IMR-90 (cell line): Measurements from ENCODE around the gene CD207. TPM values are rescaled to one million over a fixed set of nuclear protein-coding genes. Genes with fewer than 3 reads are reported as not detected.

Experiments
- ATAC-seq: fragments of 200-7000 bp; cut with Tn5 transposase; 2 replicates; pipeline ENCODE4 v1.9.1; 2020; ENCODE audit warnings: low read depth, mild to moderate bottlenecking, moderate library complexity
- BruUV-seq: library from RNA; stranded (reverse); fragments of 400-500 nt; replicated peaks from 2 replicates; lab custom pipeline; 2021; lab: Mats Ljungman, UMichigan
- CTCF ChIA-PET: fragments of 300-600 bp; formaldehyde crosslinking; extraction: SDS; loops from one replicate; lab custom pipeline; 2021; ENCODE audit warnings: antibody characterized with exemption; lab: Yijun Ruan, JAX
- POLR2A ChIA-PET: fragments of 300-600 bp; sonication (Branson Sonifier 250); formaldehyde crosslinking; loops from one replicate; lab custom pipeline; 2022; ENCODE audit warnings: antibody characterized with exemption; ENCODE audit not compliant: unreplicated experiment; lab: Charles Lee
- DNase-seq: peaks from one replicate; pipeline ENCODE4 v3.0.0; 2013
- H2AFZ ChIP-seq: replicated peaks from 2 replicates; pipeline ENCODE3; 2013; ENCODE audit warnings: low read length, mild to moderate bottlenecking; ENCODE audit not compliant: poor library complexity
- H2AK5ac ChIP-seq: 2 replicates; pipeline ENCODE4 v1.6.1; 2013; ENCODE audit warnings: low read depth, low read length, inconsistent platforms
- H2AK9ac ChIP-seq: replicated peaks from 2 replicates; pipeline ENCODE3; 2013; ENCODE audit warnings: mild to moderate bottlenecking, low read depth, low read length, moderate library complexity; ENCODE audit not compliant: poor library complexity
- H2BK120ac ChIP-seq: 2 replicates; pipeline ENCODE4 v1.6.1; 2013; ENCODE audit warnings: low read depth, low read length, inconsistent platforms
- H2BK15ac ChIP-seq: 3 replicates; pipeline ENCODE4 v1.6.1; 2013; ENCODE audit warnings: low read depth, low read length, inconsistent platforms
- H2BK20ac ChIP-seq: 2 replicates; pipeline ENCODE4 v1.6.1; 2013; ENCODE audit warnings: low read depth, mild to moderate bottlenecking, inconsistent platforms, low read length, moderate library complexity
- H2BK5ac ChIP-seq: 2 replicates; pipeline ENCODE4 v1.6.1; 2013; ENCODE audit warnings: mild to moderate bottlenecking, low read depth, low read length, inconsistent platforms; ENCODE audit not compliant: poor library complexity, severe bottlenecking
- H3K14ac ChIP-seq: replicated peaks from 2 replicates; pipeline ENCODE4 v1.6.1; 2013; ENCODE audit warnings: low read depth, low read length, inconsistent platforms
- H3K18ac ChIP-seq: 2 replicates; pipeline ENCODE4 v1.6.1; 2013; ENCODE audit warnings: low read depth, low read length, control low read depth
- H3K23ac ChIP-seq: 2 replicates; pipeline ENCODE4 v1.6.1; 2013; ENCODE audit warnings: low read depth, low read length, inconsistent platforms
- H3K27ac ChIP-seq: 2 replicates; pipeline ENCODE4 v1.5.1; 2013; ENCODE audit warnings: mild to moderate bottlenecking, control low read depth, low read length; ENCODE audit not compliant: insufficient read depth
- H3K27me3 ChIP-seq: 2 replicates; pipeline ENCODE4 v1.6.1; 2013; ENCODE audit warnings: low read length; ENCODE audit not compliant: control insufficient read depth, insufficient read depth
- H3K36me3 ChIP-seq: 2 replicates; pipeline ENCODE4 v1.6.1; 2013; ENCODE audit warnings: low read length, mixed read lengths; ENCODE audit not compliant: control insufficient read depth, insufficient read depth
- H3K4ac ChIP-seq: 2 replicates; pipeline ENCODE4 v1.6.1; 2013; ENCODE audit warnings: low read depth, low read length, inconsistent platforms
- H3K4me1 ChIP-seq: 2 replicates; pipeline ENCODE4 v1.6.1; 2013; ENCODE audit warnings: low read length, mixed read lengths; ENCODE audit not compliant: control insufficient read depth, insufficient read depth
- H3K4me2 ChIP-seq: 2 replicates; pipeline ENCODE4 v1.6.1; 2013; ENCODE audit warnings: low read depth, mild to moderate bottlenecking, control low read depth, low read length, moderate library complexity
- H3K4me3 ChIP-seq: 2 replicates; pipeline ENCODE4 v1.5.1; 2013; ENCODE audit warnings: low read depth, mild to moderate bottlenecking, control low read depth, low read length, moderate library complexity; ENCODE audit not compliant: insufficient read depth
- H3K56ac ChIP-seq: 2 replicates; pipeline ENCODE4 v1.6.1; 2013; ENCODE audit warnings: low read length, inconsistent platforms; ENCODE audit not compliant: insufficient read depth; ENCODE audit errors: extremely low read depth
- H3K79me1 ChIP-seq, 2 experiments: 2 replicates each; pipeline ENCODE4 v1.6.1; 2013; ENCODE audit warnings: low read length in 2 of 2, inconsistent platforms in 1 of 2, low read depth in 1 of 2
- H3K9ac ChIP-seq: 2 replicates; pipeline ENCODE4 v1.6.1; 2013; ENCODE audit warnings: low read depth, low read length, control low read depth
- H3K9me1 ChIP-seq: 2 replicates; pipeline ENCODE4 v1.6.1; 2013; ENCODE audit warnings: low read length, inconsistent platforms; ENCODE audit not compliant: insufficient read depth
- H3K9me3 ChIP-seq: 2 replicates; pipeline ENCODE4 v1.6.1; 2013; ENCODE audit warnings: low read length; ENCODE audit not compliant: control insufficient read depth, insufficient read depth
- H4K20me1 ChIP-seq: 2 replicates; pipeline ENCODE4 v1.6.1; 2013; ENCODE audit warnings: low read length, inconsistent platforms; ENCODE audit not compliant: insufficient read depth
- H4K5ac ChIP-seq: 2 replicates; pipeline ENCODE4 v1.6.1; 2013; ENCODE audit warnings: mild to moderate bottlenecking, low read depth, low read length, control low read depth
- H4K8ac ChIP-seq, 2 experiments: 2 replicates each; pipeline ENCODE4 v1.6.1; 2013; ENCODE audit warnings: low read depth in 2 of 2, low read length in 2 of 2, control low read depth in 1 of 2, inconsistent platforms in 1 of 2
- H4K91ac ChIP-seq: 2 replicates; pipeline ENCODE4 v1.6.1; 2013; ENCODE audit warnings: low read depth, low read length, inconsistent platforms; ENCODE audit not compliant: insufficient read depth
- BHLHE40 ChIP-seq: fragments of 150-350 bp; IDR thresholded peaks from 2 replicates; pipeline ENCODE4 v1.6.1; 2016; ENCODE audit warnings: mild to moderate bottlenecking, low read depth, low read length
- CHD1 ChIP-seq: IDR thresholded peaks from 2 replicates; pipeline ENCODE4 v1.6.1; 2012; ENCODE audit warnings: low read depth, low read length, improper control_type of control experiment
- CTCF ChIP-seq: conservative IDR thresholded peaks from 2 replicates; pipeline ENCODE4 v1.5.1; 2012; ENCODE audit warnings: mild to moderate bottlenecking, low read depth, low read length, improper control_type of control experiment
- FOS ChIP-seq: fragments of 150-350 bp; IDR thresholded peaks from 2 replicates; pipeline ENCODE4 v1.6.1; 2016; ENCODE audit warnings: low read depth, low read length
- MAFK ChIP-seq: IDR thresholded peaks from 2 replicates; pipeline ENCODE4 v1.6.1; 2012; ENCODE audit warnings: low read depth, low read length, improper control_type of control experiment
- MAZ ChIP-seq: IDR thresholded peaks from 2 replicates; pipeline ENCODE4 v1.6.1; 2012; ENCODE audit warnings: low read depth, mild to moderate bottlenecking, low read length, improper control_type of control experiment, moderate library complexity, borderline replicate concordance
- NFE2L2 ChIP-seq: fragments of 150-350 bp; IDR thresholded peaks from 2 replicates; pipeline ENCODE4 v1.6.1; 2016; ENCODE audit warnings: low read depth, mild to moderate bottlenecking, low read length
- POLR2A ChIP-seq: IDR thresholded peaks from 2 replicates; pipeline ENCODE4 v1.6.1; 2012; ENCODE audit warnings: mild to moderate bottlenecking, low read depth, low read length
- RCOR1 ChIP-seq: IDR thresholded peaks from 2 replicates; pipeline ENCODE4 v1.6.1; 2012; ENCODE audit warnings: mild to moderate bottlenecking, low read length, improper control_type of control experiment; ENCODE audit not compliant: insufficient replicate concordance
- RFX5 ChIP-seq: IDR thresholded peaks from 2 replicates; pipeline ENCODE4 v1.8.0; 2012; ENCODE audit warnings: low read depth, mild to moderate bottlenecking, low read length, moderate library complexity
- USF2 ChIP-seq: fragments of 150-350 bp; IDR thresholded peaks from 2 replicates; pipeline ENCODE4 v1.6.1; 2017; ENCODE audit warnings: mild to moderate bottlenecking, antibody characterized with exemption, low read length, low read depth
- WGBS, 2 experiments: methylation state at CpG; one replicate each; pipeline versions ENCODE4 v1.1.5 to v1.1.7; 2013; ENCODE audit warnings: missing lambda C conversion rate in 2 of 2; ENCODE audit not compliant: insufficient read length in 1 of 2; ENCODE audit errors: extremely low coverage in 2 of 2; 5-methylcytosine and 5-hydroxymethylcytosine counted together
- dilution Hi-C: fragments of 300-500 bp; cut with HindIII; formaldehyde crosslinking; loops from one replicate; pipeline ENCODE4 v1.14.3; 2018; ENCODE audit warnings: low sequenced_read_pairs; ENCODE audit not compliant: unreplicated experiment
- in situ Hi-C: fragments of 300-500 bp; cut with MboI; formaldehyde crosslinking; loops from 3 replicates; pipeline ENCODE4 v1.14.3; 2019; ENCODE audit warnings: low sequenced_read_pairs, inconsistent platforms, mixed read lengths
- intact Hi-C: fragments of 100-400 bp; cut with micrococcal nuclease; formaldehyde crosslinking; loops from 2 replicates; pipeline ENCODE4 v1.10.0; 2022
- polyA plus RNA-seq, 3 experiments: library from polyadenylated mRNA; depleted of rRNA; stranded (reverse); fragments of >200 nt; gene quantifications; 2 replicates each; pipeline ENCODE4 v1.2.3, GENCODE V29; 2012; ENCODE audit warnings: low replicate concordance in 1 of 3
- total RNA-seq: library from RNA; depleted of rRNA; stranded (reverse); fragments of >200 nt; gene quantifications from 2 replicates; pipeline ENCODE4 v1.2.3, GENCODE V29; 2012

The CD207 gene
- total and polyA plus RNA-seq, 2 of the 4 experiments (the other 2 are of a cell fraction): not detected

- ATAC-seq (no peak), DNase-seq (no peak)
- Histone ChIP-seq H2BK20ac (no peak overlapping the region), H3K4ac (no peak overlapping the region), H4K5ac (no peak overlapping the region), H2BK120ac (no peak overlapping the region), H3K14ac (no peak overlapping the region), H4K8ac (no peak overlapping the region), H3K9me3 (no peaks in the 10 kb centered on the region), H4K20me1 (no peaks in the 10 kb centered on the region), H2AK9ac (no peak overlapping the region), H3K23ac (no peak overlapping the region), H2AK5ac (no peak overlapping the region), H3K9me1 (no peaks in the 10 kb centered on the region), H4K91ac (no peak overlapping the region), H3K27ac (no peak overlapping the region), H3K79me1 (no peaks in the 10 kb centered on the region), H3K4me3 (no peak overlapping the region), H3K18ac (no peak overlapping the region), H3K4me1 (no peaks in the 10 kb centered on the region), H2BK15ac (no peak overlapping the region), H3K27me3 (peaks cover 12% of the 10 kb centered on the region), H2AFZ (no peak overlapping the region), H3K56ac (no peak overlapping the region), H3K4me2 (no peak overlapping the region), H3K36me3 (no peaks in the 10 kb centered on the region), H2BK5ac (no peak overlapping the region), H3K9ac (no peak overlapping the region)
- CTCF ChIA-PET: no interaction called here
- in situ Hi-C loops (no loop called here), dilution Hi-C loops (no loop called here), intact Hi-C loops (no loop called here)
- no CpG with 5 or more reads among the region's 4 CpGs for WGBS, 2 experiments
- TF ChIP-seq POLR2A (no peak), CHD1 (no peak), MAZ (no peak), BHLHE40 (no peak), USF2 (no peak), RCOR1 (no peak), CTCF (no peak), RFX5 (no peak), MAFK (no peak), FOS (no peak), NFE2L2 (no peak)
- POLR2A ChIA-PET: no interaction called here
- BruUV-seq: no TSS peak
Measured at GRCh38 chr2:70834881-70835280, 735 bp downstream of the CD207 start.
